HL-60 (cell line): ENCODE results near the gene LUZP2.

Source experiments
- POLR2AphosphoS5 ChIP-seq: IDR thresholded peaks from 2 replicates; pipeline ENCODE4 v1.6.1; 2012; ENCODE audit warnings: low read depth
- REST ChIP-seq: IDR thresholded peaks from 2 replicates; pipeline ENCODE4 v1.6.1; 2012; ENCODE audit warnings: low read depth; ENCODE audit not compliant: insufficient replicate concordance
- TF ChIP-seq, protein P1 (sequence below): IDR thresholded peaks from one replicate; pipeline ENCODE4 v1.5.1; 2011; ENCODE audit warnings: low read length, control low read depth, inconsistent platforms; ENCODE audit not compliant: insufficient read depth

- TF ChIP-seq POLR2AphosphoS5 (no peak), REST (no peak)
- TF ChIP-seq, protein P1, sequence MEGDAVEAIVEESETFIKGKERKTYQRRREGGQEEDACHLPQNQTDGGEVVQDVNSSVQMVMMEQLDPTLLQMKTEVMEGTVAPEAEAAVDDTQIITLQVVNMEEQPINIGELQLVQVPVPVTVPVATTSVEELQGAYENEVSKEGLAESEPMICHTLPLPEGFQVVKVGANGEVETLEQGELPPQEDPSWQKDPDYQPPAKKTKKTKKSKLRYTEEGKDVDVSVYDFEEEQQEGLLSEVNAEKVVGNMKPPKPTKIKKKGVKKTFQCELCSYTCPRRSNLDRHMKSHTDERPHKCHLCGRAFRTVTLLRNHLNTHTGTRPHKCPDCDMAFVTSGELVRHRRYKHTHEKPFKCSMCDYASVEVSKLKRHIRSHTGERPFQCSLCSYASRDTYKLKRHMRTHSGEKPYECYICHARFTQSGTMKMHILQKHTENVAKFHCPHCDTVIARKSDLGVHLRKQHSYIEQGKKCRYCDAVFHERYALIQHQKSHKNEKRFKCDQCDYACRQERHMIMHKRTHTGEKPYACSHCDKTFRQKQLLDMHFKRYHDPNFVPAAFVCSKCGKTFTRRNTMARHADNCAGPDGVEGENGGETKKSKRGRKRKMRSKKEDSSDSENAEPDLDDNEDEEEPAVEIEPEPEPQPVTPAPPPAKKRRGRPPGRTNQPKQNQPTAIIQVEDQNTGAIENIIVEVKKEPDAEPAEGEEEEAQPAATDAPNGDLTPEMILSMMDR = no peak
These were observed 186.7 kb downstream of the LUZP2 start for GRCh38 chr11:24683583-24683982.
